Thyroid gland (tissue), 4 donors: Measurements from ENCODE around the gene DUS1L.

Source experiments
- POLR2A ChIP-seq, 2 donors: fragments of 450-650 bp; IDR thresholded peaks; one replicate each; pipeline ENCODE4 v1.6.1; 2017; ENCODE audit warnings: antibody characterized with exemption in 2 of 2, mild to moderate bottlenecking in 2 of 2, moderate library complexity in 1 of 2
- TF ChIP-seq, protein P1 (sequence below), 6 experiments: fragments of 200-600 bp in 3 of 6; fragments of 450-650 bp in 3 of 6; sonication (generic) in 3 of 6; IDR thresholded peaks; one replicate each; pipeline ENCODE4 v1.5.1; 2016 to 2019; ENCODE audit warnings: antibody characterized with exemption in 6 of 6, mild to moderate bottlenecking in 2 of 6, inconsistent platforms in 1 of 6, moderate library complexity in 1 of 6

DNA sequence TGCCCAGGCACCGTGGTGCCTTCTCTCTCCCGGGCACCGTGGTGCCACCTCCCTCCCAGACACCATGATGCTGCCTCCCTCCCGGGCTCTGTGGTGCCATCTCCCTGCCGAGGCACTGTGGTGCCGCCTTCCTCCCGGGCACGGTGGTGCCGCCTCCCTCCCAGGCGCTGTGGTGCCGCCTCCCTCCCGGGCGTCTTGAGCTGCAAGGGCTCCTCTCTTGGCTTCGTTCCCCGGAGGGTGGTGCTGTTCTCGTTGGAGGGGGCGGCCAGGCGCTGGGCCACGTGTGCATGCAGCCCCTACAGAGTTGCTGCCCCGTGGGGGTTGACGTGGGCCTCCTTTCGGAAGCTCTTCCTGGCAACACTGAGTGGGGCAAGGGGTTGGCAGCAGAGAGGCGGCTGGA, 51.2 kb downstream of the DUS1L start:
- TF ChIP-seq, protein P1, sequence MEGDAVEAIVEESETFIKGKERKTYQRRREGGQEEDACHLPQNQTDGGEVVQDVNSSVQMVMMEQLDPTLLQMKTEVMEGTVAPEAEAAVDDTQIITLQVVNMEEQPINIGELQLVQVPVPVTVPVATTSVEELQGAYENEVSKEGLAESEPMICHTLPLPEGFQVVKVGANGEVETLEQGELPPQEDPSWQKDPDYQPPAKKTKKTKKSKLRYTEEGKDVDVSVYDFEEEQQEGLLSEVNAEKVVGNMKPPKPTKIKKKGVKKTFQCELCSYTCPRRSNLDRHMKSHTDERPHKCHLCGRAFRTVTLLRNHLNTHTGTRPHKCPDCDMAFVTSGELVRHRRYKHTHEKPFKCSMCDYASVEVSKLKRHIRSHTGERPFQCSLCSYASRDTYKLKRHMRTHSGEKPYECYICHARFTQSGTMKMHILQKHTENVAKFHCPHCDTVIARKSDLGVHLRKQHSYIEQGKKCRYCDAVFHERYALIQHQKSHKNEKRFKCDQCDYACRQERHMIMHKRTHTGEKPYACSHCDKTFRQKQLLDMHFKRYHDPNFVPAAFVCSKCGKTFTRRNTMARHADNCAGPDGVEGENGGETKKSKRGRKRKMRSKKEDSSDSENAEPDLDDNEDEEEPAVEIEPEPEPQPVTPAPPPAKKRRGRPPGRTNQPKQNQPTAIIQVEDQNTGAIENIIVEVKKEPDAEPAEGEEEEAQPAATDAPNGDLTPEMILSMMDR (IDR thresholded peaks at IDR 0.05) = no peak
- TF ChIP-seq POLR2A (IDR thresholded peaks at IDR 0.05) = no peak
